ENCODE measurements around the gene CFAP73. TPM values are rescaled to one million over a fixed set of nuclear protein-coding genes. Genes with fewer than 3 reads are reported as not detected.

CFAP73 gene
- not detected for total RNA-seq

DNA sequence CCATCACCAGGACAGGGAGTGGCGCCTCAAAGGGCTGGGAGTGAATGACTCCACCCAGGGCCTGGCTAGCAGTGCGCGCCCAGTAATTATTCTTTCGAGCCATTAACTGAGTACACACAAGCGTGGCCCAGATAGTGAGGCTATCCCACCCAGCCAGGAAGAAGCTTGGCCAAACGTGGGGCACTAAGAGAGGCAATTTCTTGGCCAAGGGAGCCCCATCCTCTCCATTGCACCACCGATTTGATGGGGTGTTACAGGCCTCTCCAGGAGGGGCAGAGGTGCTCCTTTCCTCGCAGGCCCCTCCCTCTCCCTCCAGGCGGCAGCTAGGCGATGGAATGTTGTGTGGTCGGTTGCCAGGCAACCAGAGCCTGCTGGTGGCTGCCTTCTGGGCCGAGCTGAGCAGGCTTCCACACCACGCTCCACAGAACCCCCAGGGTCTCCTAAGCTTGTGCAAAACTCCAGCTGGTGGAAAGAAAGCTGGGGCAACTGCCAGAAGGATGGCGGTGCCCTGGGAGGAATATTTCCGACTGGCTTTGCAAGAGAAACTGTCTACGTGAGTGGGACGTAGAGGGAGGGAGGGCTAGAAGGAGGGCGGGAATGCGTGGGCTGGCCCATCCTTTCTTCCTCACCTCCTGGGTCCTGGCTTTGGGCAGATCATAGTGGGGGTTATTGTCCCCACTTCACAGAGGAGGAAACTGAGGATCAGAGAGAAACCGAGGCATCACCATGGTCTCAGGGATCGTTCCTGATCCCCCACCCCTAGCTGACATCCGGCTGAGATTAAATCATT is at the start of gene CFAP73:
Gene CFAP73, plus strand, starts transcription at position 364 of the 790 bp plus-strand sequence. Its CDS starts 134 bp downstream, at position 498.
- TF ChIP-seq CTCF (IDR thresholded peaks at IDR 0.05; ENCODE audit: low read depth) = no peak

- no peak for TF ChIP-seq CTCF (IDR thresholded peaks at IDR 0.05; ENCODE audit: low read depth)
Observed at GRCh38 chr12:113099764-113100163, 49.8 kb upstream of the CFAP73 start.

DNA sequence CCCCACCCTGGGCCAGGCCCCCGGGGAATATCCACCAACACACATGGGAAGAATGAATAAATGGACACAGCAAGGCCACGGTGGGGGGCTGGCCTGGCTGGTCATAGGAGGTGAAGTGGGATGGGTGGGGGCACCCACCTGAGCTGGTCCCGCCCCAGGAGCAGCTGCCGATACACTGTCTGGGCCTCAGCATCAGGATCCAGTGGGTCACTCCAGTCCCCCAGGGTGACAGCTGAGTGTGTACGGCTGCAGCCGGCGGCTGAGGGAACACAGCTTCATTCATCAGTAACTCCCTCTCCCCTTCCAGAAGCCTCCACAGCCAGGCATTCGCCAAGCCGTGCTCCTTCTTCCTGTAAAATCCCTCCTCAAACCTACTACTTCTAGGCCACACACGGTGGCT is 47.8 kb upstream of the CFAP73 start:
- no peak for TF ChIP-seq CTCF (IDR thresholded peaks at IDR 0.05; ENCODE audit: low read depth)

GRCh38 chr12:113102811-113103210 is 46.7 kb upstream of the CFAP73 start:
- TF ChIP-seq CTCF (IDR thresholded peaks at IDR 0.05; ENCODE audit: low read depth) = no peak

DNA sequence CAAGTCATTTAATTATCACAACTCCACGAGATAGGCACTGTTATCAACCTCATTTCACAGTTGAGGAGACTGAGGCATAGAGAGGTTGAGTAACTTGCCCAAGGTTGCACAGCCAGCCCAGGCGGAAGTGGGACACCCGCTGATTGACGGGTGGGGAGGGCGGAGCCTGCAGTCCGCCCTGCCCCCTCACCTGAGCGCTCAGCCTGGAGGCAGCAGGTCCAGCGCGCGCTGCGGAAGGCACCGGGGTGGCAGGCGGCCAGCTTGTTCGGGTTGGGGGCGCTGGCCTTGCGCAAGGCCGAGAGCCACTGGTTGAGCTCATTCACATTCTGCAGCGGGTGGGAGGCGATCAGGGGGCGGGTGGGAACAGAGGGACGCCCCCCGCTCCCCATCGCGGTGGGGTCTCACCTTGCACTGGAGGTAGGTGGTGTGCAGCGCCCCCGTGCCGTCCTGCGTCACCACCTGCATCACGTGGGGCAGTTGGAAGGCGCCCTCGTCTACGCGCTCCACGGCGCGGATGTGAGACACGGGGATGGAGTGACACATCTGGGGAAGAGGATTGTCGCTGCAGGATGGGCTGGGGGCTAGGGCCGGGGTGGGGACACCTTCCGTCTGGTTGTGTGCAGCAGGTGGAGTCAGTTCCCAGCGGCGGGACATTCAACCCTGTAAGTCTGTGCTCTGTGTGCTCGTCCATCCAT is 45.6 kb upstream of the CFAP73 start:
- no peak for TF ChIP-seq CTCF (IDR thresholded peaks at IDR 0.05; ENCODE audit: low read depth)

- no peak for TF ChIP-seq CTCF (IDR thresholded peaks at IDR 0.05; ENCODE audit: low read depth)
Observed at GRCh38 chr12:113104953-113105510, 44.5 kb upstream of the CFAP73 start.

DNA sequence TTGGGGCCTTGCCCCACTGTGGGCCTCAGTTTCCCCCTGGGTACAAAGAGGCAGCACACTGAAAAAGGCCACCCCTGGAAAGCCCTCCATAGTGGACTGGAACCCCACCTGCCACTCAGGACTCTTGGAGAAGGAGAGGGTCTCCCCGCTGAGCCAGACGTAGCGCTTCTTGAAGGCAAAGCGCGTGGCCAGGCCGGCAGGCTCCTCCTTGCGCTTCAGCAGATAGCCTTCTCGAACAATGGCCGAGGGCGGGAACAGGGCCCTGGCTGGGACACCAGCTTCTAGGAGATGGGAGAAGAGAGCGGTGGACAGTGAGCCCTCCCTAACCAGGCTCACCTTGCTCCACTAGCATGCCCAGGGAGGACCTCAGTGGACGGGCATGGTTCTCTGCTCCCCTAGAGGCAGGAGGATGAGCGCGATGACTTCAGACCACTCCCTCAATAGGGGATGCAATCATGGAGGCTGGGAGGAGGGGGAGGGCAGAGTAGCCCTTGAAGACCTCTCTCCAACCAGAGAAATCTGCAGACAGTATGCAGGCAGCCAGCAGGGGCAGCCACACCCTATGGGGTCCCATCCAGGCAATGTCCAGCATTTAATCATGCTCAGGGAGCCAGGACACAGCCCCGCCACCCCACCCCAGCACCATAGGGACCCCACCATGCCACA is 43.8 kb upstream of the CFAP73 start:
- TF ChIP-seq CTCF (IDR thresholded peaks at IDR 0.05; ENCODE audit: low read depth) = no peak
